Measurements from ENCODE around the gene ARHGAP18. TPM values are rescaled to one million over a fixed set of nuclear protein-coding genes. Genes with fewer than 3 reads are reported as not detected.

The ARHGAP18 gene
- total and polyA plus RNA-seq, 2 of the 13 experiments (the other 11 are each of a cell fraction or from before 2014, with no cell fraction given): 58.2 to 115 TPM

DNA sequence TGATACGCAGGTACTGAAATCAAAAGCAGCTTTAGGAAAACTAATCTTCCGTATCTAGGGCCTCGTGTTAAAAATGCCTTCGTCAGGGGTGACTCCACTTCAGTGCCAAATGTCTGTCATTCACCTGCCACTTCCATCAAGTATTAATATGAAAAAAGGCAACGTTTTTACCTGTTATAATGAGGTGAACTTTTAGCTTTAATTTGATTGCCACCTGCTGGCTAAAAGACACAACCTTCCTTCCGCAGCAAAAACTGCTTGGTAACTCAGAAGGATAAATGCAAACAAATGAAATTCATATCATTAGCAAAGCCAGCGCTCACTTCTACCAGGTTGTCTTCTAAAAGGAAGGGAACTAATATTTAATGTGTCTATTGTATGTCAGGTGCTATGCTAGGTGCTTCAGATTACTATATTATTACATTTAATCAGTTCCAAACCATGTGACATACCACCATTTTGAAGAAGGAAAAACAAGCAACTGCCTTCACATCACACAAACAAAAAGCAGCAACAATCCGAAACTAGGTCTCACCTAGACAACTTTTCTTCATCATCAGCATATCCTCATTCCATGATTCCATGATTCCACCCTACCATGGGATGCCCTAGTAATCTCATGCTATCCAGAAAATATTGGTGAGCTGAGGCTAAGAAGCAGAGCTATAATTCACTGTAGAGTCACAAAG is 20.6 kb upstream of the ARHGAP18 start (continued):
- TF ChIP-seq, protein P1, sequence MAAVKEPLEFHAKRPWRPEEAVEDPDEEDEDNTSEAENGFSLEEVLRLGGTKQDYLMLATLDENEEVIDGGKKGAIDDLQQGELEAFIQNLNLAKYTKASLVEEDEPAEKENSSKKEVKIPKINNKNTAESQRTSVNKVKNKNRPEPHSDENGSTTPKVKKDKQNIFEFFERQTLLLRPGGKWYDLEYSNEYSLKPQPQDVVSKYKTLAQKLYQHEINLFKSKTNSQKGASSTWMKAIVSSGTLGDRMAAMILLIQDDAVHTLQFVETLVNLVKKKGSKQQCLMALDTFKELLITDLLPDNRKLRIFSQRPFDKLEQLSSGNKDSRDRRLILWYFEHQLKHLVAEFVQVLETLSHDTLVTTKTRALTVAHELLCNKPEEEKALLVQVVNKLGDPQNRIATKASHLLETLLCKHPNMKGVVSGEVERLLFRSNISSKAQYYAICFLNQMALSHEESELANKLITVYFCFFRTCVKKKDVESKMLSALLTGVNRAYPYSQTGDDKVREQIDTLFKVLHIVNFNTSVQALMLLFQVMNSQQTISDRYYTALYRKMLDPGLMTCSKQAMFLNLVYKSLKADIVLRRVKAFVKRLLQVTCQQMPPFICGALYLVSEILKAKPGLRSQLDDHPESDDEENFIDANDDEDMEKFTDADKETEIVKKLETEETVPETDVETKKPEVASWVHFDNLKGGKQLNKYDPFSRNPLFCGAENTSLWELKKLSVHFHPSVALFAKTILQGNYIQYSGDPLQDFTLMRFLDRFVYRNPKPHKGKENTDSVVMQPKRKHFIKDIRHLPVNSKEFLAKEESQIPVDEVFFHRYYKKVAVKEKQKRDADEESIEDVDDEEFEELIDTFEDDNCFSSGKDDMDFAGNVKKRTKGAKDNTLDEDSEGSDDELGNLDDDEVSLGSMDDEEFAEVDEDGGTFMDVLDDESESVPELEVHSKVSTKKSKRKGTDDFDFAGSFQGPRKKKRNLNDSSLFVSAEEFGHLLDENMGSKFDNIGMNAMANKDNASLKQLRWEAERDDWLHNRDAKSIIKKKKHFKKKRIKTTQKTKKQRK (IDR thresholded peaks at IDR 0.05; ENCODE audit: low read length): no peak
- no peak for TF ChIP-seq THYN1 (CRISPR knock-in tag; IDR thresholded peaks at IDR 0.05; ENCODE audit: borderline replicate concordance, low read depth)
- TF ChIP-seq, protein P2, sequence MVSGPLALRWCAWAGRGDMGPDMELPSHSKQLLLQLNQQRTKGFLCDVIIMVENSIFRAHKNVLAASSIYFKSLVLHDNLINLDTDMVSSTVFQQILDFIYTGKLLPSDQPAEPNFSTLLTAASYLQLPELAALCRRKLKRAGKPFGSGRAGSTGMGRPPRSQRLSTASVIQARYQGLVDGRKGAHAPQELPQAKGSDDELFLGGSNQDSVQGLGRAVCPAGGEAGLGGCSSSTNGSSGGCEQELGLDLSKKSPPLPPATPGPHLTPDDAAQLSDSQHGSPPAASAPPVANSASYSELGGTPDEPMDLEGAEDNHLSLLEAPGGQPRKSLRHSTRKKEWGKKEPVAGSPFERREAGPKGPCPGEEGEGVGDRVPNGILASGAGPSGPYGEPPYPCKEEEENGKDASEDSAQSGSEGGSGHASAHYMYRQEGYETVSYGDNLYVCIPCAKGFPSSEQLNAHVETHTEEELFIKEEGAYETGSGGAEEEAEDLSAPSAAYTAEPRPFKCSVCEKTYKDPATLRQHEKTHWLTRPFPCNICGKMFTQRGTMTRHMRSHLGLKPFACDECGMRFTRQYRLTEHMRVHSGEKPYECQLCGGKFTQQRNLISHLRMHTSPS (CRISPR knock-in tag; IDR thresholded peaks at IDR 0.05; ENCODE audit: low read depth): no peak
- TF ChIP-seq CENPT (CRISPR knock-in tag; IDR thresholded peaks at IDR 0.05; ENCODE audit: low read depth): no peak
- no peak for TF ChIP-seq ZNF652 (CRISPR knock-in tag; IDR thresholded peaks at IDR 0.05; ENCODE audit: borderline replicate concordance, low read depth)
- TF ChIP-seq NFE2L1 (CRISPR knock-in tag; IDR thresholded peaks at IDR 0.05; ENCODE audit: borderline replicate concordance): no peak
- TF ChIP-seq ARNT (IDR thresholded peaks at IDR 0.05): no peak
- TF ChIP-seq, protein P3, sequence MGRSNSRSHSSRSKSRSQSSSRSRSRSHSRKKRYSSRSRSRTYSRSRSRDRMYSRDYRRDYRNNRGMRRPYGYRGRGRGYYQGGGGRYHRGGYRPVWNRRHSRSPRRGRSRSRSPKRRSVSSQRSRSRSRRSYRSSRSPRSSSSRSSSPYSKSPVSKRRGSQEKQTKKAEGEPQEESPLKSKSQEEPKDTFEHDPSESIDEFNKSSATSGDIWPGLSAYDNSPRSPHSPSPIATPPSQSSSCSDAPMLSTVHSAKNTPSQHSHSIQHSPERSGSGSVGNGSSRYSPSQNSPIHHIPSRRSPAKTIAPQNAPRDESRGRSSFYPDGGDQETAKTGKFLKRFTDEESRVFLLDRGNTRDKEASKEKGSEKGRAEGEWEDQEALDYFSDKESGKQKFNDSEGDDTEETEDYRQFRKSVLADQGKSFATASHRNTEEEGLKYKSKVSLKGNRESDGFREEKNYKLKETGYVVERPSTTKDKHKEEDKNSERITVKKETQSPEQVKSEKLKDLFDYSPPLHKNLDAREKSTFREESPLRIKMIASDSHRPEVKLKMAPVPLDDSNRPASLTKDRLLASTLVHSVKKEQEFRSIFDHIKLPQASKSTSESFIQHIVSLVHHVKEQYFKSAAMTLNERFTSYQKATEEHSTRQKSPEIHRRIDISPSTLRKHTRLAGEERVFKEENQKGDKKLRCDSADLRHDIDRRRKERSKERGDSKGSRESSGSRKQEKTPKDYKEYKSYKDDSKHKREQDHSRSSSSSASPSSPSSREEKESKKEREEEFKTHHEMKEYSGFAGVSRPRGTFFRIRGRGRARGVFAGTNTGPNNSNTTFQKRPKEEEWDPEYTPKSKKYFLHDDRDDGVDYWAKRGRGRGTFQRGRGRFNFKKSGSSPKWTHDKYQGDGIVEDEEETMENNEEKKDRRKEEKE (IDR thresholded peaks at IDR 0.05): no peak
- TF ChIP-seq ZNF678 (CRISPR knock-in tag; IDR thresholded peaks at IDR 0.05): no peak
- no peak for TF ChIP-seq HMGA1 (CRISPR knock-in tag; conservative IDR thresholded peaks at IDR 0.05)
- TF ChIP-seq TEAD2 (CRISPR knock-in tag; IDR thresholded peaks at IDR 0.05): no peak
- TF ChIP-seq, protein P4, sequence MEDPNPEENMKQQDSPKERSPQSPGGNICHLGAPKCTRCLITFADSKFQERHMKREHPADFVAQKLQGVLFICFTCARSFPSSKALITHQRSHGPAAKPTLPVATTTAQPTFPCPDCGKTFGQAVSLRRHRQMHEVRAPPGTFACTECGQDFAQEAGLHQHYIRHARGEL (CRISPR knock-in tag; IDR thresholded peaks at IDR 0.05): no peak
- TF ChIP-seq, protein P5, sequence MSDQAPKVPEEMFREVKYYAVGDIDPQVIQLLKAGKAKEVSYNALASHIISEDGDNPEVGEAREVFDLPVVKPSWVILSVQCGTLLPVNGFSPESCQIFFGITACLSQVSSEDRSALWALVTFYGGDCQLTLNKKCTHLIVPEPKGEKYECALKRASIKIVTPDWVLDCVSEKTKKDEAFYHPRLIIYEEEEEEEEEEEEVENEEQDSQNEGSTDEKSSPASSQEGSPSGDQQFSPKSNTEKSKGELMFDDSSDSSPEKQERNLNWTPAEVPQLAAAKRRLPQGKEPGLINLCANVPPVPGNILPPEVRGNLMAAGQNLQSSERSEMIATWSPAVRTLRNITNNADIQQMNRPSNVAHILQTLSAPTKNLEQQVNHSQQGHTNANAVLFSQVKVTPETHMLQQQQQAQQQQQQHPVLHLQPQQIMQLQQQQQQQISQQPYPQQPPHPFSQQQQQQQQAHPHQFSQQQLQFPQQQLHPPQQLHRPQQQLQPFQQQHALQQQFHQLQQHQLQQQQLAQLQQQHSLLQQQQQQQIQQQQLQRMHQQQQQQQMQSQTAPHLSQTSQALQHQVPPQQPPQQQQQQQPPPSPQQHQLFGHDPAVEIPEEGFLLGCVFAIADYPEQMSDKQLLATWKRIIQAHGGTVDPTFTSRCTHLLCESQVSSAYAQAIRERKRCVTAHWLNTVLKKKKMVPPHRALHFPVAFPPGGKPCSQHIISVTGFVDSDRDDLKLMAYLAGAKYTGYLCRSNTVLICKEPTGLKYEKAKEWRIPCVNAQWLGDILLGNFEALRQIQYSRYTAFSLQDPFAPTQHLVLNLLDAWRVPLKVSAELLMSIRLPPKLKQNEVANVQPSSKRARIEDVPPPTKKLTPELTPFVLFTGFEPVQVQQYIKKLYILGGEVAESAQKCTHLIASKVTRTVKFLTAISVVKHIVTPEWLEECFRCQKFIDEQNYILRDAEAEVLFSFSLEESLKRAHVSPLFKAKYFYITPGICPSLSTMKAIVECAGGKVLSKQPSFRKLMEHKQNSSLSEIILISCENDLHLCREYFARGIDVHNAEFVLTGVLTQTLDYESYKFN (CRISPR knock-in tag; conservative IDR thresholded peaks at IDR 0.05): no peak
- TF ChIP-seq NCOA1 (CRISPR knock-in tag; IDR thresholded peaks at IDR 0.05): no peak
- no peak for TF ChIP-seq CBX1 (IDR thresholded peaks at IDR 0.05; ENCODE audit: low read depth)
- TF ChIP-seq, protein P6, sequence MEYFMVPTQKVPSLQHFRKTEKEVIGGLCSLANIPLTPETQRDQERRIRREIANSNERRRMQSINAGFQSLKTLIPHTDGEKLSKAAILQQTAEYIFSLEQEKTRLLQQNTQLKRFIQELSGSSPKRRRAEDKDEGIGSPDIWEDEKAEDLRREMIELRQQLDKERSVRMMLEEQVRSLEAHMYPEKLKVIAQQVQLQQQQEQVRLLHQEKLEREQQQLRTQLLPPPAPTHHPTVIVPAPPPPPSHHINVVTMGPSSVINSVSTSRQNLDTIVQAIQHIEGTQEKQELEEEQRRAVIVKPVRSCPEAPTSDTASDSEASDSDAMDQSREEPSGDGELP (IDR thresholded peaks at IDR 0.05; ENCODE audit: borderline replicate concordance, low read depth): no peak
- TF ChIP-seq STAG1 (CRISPR knock-in tag; IDR thresholded peaks at IDR 0.05): peak; percentile 96
